IMR-90 (cell line): ENCODE measurements around the gene TP63. TPM values are rescaled to one million over a fixed set of nuclear protein-coding genes. Genes with fewer than 3 reads are reported as not detected.

Experiments used
- ATAC-seq: fragments of 200-7000 bp; cut with Tn5 transposase; 2 replicates; pipeline ENCODE4 v1.9.1; 2020; ENCODE audit warnings: low read depth, mild to moderate bottlenecking, moderate library complexity
- BruUV-seq: library from RNA; stranded (reverse); fragments of 400-500 nt; replicated peaks from 2 replicates; lab custom pipeline; 2021; lab: Mats Ljungman, UMichigan
- CTCF ChIA-PET: fragments of 300-600 bp; formaldehyde crosslinking; extraction: SDS; loops from one replicate; lab custom pipeline; 2021; ENCODE audit warnings: antibody characterized with exemption; lab: Yijun Ruan, JAX
- POLR2A ChIA-PET: fragments of 300-600 bp; sonication (Branson Sonifier 250); formaldehyde crosslinking; loops from one replicate; lab custom pipeline; 2022; ENCODE audit warnings: antibody characterized with exemption; ENCODE audit not compliant: unreplicated experiment; lab: Charles Lee
- DNase-seq: peaks from one replicate; pipeline ENCODE4 v3.0.0; 2013
- H2AFZ ChIP-seq: replicated peaks from 2 replicates; pipeline ENCODE3; 2013; ENCODE audit warnings: low read length, mild to moderate bottlenecking; ENCODE audit not compliant: poor library complexity
- H2AK5ac ChIP-seq: 2 replicates; pipeline ENCODE4 v1.6.1; 2013; ENCODE audit warnings: low read depth, low read length, inconsistent platforms
- H2AK9ac ChIP-seq: replicated peaks from 2 replicates; pipeline ENCODE3; 2013; ENCODE audit warnings: mild to moderate bottlenecking, low read depth, low read length, moderate library complexity; ENCODE audit not compliant: poor library complexity
- H2BK120ac ChIP-seq: 2 replicates; pipeline ENCODE4 v1.6.1; 2013; ENCODE audit warnings: low read depth, low read length, inconsistent platforms
- H2BK15ac ChIP-seq: 3 replicates; pipeline ENCODE4 v1.6.1; 2013; ENCODE audit warnings: low read depth, low read length, inconsistent platforms
- H2BK20ac ChIP-seq: 2 replicates; pipeline ENCODE4 v1.6.1; 2013; ENCODE audit warnings: low read depth, mild to moderate bottlenecking, inconsistent platforms, low read length, moderate library complexity
- H2BK5ac ChIP-seq: 2 replicates; pipeline ENCODE4 v1.6.1; 2013; ENCODE audit warnings: mild to moderate bottlenecking, low read depth, low read length, inconsistent platforms; ENCODE audit not compliant: poor library complexity, severe bottlenecking
- H3K14ac ChIP-seq: replicated peaks from 2 replicates; pipeline ENCODE4 v1.6.1; 2013; ENCODE audit warnings: low read depth, low read length, inconsistent platforms
- H3K18ac ChIP-seq: 2 replicates; pipeline ENCODE4 v1.6.1; 2013; ENCODE audit warnings: low read depth, low read length, control low read depth
- H3K23ac ChIP-seq: 2 replicates; pipeline ENCODE4 v1.6.1; 2013; ENCODE audit warnings: low read depth, low read length, inconsistent platforms
- H3K27ac ChIP-seq: 2 replicates; pipeline ENCODE4 v1.5.1; 2013; ENCODE audit warnings: mild to moderate bottlenecking, control low read depth, low read length; ENCODE audit not compliant: insufficient read depth
- H3K27me3 ChIP-seq: 2 replicates; pipeline ENCODE4 v1.6.1; 2013; ENCODE audit warnings: low read length; ENCODE audit not compliant: control insufficient read depth, insufficient read depth
- H3K36me3 ChIP-seq: 2 replicates; pipeline ENCODE4 v1.6.1; 2013; ENCODE audit warnings: low read length, mixed read lengths; ENCODE audit not compliant: control insufficient read depth, insufficient read depth
- H3K4ac ChIP-seq: 2 replicates; pipeline ENCODE4 v1.6.1; 2013; ENCODE audit warnings: low read depth, low read length, inconsistent platforms
- H3K4me1 ChIP-seq: 2 replicates; pipeline ENCODE4 v1.6.1; 2013; ENCODE audit warnings: low read length, mixed read lengths; ENCODE audit not compliant: control insufficient read depth, insufficient read depth
- H3K4me2 ChIP-seq: 2 replicates; pipeline ENCODE4 v1.6.1; 2013; ENCODE audit warnings: low read depth, mild to moderate bottlenecking, control low read depth, low read length, moderate library complexity
- H3K4me3 ChIP-seq: 2 replicates; pipeline ENCODE4 v1.5.1; 2013; ENCODE audit warnings: low read depth, mild to moderate bottlenecking, control low read depth, low read length, moderate library complexity; ENCODE audit not compliant: insufficient read depth
- H3K56ac ChIP-seq: 2 replicates; pipeline ENCODE4 v1.6.1; 2013; ENCODE audit warnings: low read length, inconsistent platforms; ENCODE audit not compliant: insufficient read depth; ENCODE audit errors: extremely low read depth
- H3K79me1 ChIP-seq, 2 experiments: 2 replicates each; pipeline ENCODE4 v1.6.1; 2013; ENCODE audit warnings: low read length in 2 of 2, inconsistent platforms in 1 of 2, low read depth in 1 of 2
- H3K9ac ChIP-seq: 2 replicates; pipeline ENCODE4 v1.6.1; 2013; ENCODE audit warnings: low read depth, low read length, control low read depth
- H3K9me1 ChIP-seq: 2 replicates; pipeline ENCODE4 v1.6.1; 2013; ENCODE audit warnings: low read length, inconsistent platforms; ENCODE audit not compliant: insufficient read depth
- H3K9me3 ChIP-seq: 2 replicates; pipeline ENCODE4 v1.6.1; 2013; ENCODE audit warnings: low read length; ENCODE audit not compliant: control insufficient read depth, insufficient read depth
- H4K20me1 ChIP-seq: 2 replicates; pipeline ENCODE4 v1.6.1; 2013; ENCODE audit warnings: low read length, inconsistent platforms; ENCODE audit not compliant: insufficient read depth
- H4K5ac ChIP-seq: 2 replicates; pipeline ENCODE4 v1.6.1; 2013; ENCODE audit warnings: mild to moderate bottlenecking, low read depth, low read length, control low read depth
- H4K8ac ChIP-seq, 2 experiments: 2 replicates each; pipeline ENCODE4 v1.6.1; 2013; ENCODE audit warnings: low read depth in 2 of 2, low read length in 2 of 2, control low read depth in 1 of 2, inconsistent platforms in 1 of 2
- H4K91ac ChIP-seq: 2 replicates; pipeline ENCODE4 v1.6.1; 2013; ENCODE audit warnings: low read depth, low read length, inconsistent platforms; ENCODE audit not compliant: insufficient read depth
- BHLHE40 ChIP-seq: fragments of 150-350 bp; IDR thresholded peaks from 2 replicates; pipeline ENCODE4 v1.6.1; 2016; ENCODE audit warnings: mild to moderate bottlenecking, low read depth, low read length
- CTCF ChIP-seq: conservative IDR thresholded peaks from 2 replicates; pipeline ENCODE4 v1.5.1; 2012; ENCODE audit warnings: mild to moderate bottlenecking, low read depth, low read length, improper control_type of control experiment
- ELK1 ChIP-seq: fragments of 150-350 bp; IDR thresholded peaks from 2 replicates; pipeline ENCODE4 v1.6.1; 2016; ENCODE audit warnings: low read depth, mild to moderate bottlenecking, low read length, moderate library complexity, borderline replicate concordance
- FOS ChIP-seq: fragments of 150-350 bp; IDR thresholded peaks from 2 replicates; pipeline ENCODE4 v1.6.1; 2016; ENCODE audit warnings: low read depth, low read length
- MAFK ChIP-seq: IDR thresholded peaks from 2 replicates; pipeline ENCODE4 v1.6.1; 2012; ENCODE audit warnings: low read depth, low read length, improper control_type of control experiment
- MAZ ChIP-seq: IDR thresholded peaks from 2 replicates; pipeline ENCODE4 v1.6.1; 2012; ENCODE audit warnings: low read depth, mild to moderate bottlenecking, low read length, improper control_type of control experiment, moderate library complexity, borderline replicate concordance
- MXI1 ChIP-seq: IDR thresholded peaks from 2 replicates; pipeline ENCODE4 v1.6.1; 2012; ENCODE audit warnings: low read depth, mild to moderate bottlenecking, low read length, moderate library complexity, borderline replicate concordance
- NFE2L2 ChIP-seq: fragments of 150-350 bp; IDR thresholded peaks from 2 replicates; pipeline ENCODE4 v1.6.1; 2016; ENCODE audit warnings: low read depth, mild to moderate bottlenecking, low read length
- RAD21 ChIP-seq: IDR thresholded peaks from 2 replicates; pipeline ENCODE4 v1.6.1; 2012; ENCODE audit warnings: low read length, improper control_type of control experiment
- RCOR1 ChIP-seq: IDR thresholded peaks from 2 replicates; pipeline ENCODE4 v1.6.1; 2012; ENCODE audit warnings: mild to moderate bottlenecking, low read length, improper control_type of control experiment; ENCODE audit not compliant: insufficient replicate concordance
- USF2 ChIP-seq: fragments of 150-350 bp; IDR thresholded peaks from 2 replicates; pipeline ENCODE4 v1.6.1; 2017; ENCODE audit warnings: mild to moderate bottlenecking, antibody characterized with exemption, low read length, low read depth
- WGBS, 2 experiments: methylation state at CpG; one replicate each; pipeline versions ENCODE4 v1.1.5 to v1.1.7; 2013; ENCODE audit warnings: missing lambda C conversion rate in 2 of 2; ENCODE audit not compliant: insufficient read length in 1 of 2; ENCODE audit errors: extremely low coverage in 2 of 2; 5-methylcytosine and 5-hydroxymethylcytosine counted together
- dilution Hi-C: fragments of 300-500 bp; cut with HindIII; formaldehyde crosslinking; loops from one replicate; pipeline ENCODE4 v1.14.3; 2018; ENCODE audit warnings: low sequenced_read_pairs; ENCODE audit not compliant: unreplicated experiment
- in situ Hi-C: fragments of 300-500 bp; cut with MboI; formaldehyde crosslinking; loops from 3 replicates; pipeline ENCODE4 v1.14.3; 2019; ENCODE audit warnings: low sequenced_read_pairs, inconsistent platforms, mixed read lengths
- intact Hi-C: fragments of 100-400 bp; cut with micrococcal nuclease; formaldehyde crosslinking; loops from 2 replicates; pipeline ENCODE4 v1.10.0; 2022
- polyA plus RNA-seq, 3 experiments: library from polyadenylated mRNA; depleted of rRNA; stranded (reverse); fragments of >200 nt; gene quantifications; 2 replicates each; pipeline ENCODE4 v1.2.3, GENCODE V29; 2012; ENCODE audit warnings: low replicate concordance in 1 of 3
- total RNA-seq: library from RNA; depleted of rRNA; stranded (reverse); fragments of >200 nt; gene quantifications from 2 replicates; pipeline ENCODE4 v1.2.3, GENCODE V29; 2012

Gene TP63
- total and polyA plus RNA-seq, 2 of the 4 experiments (the other 2 are of a cell fraction) = not detected

GRCh38 chr3:189687475-189687874 is 56.3 kb downstream of the TP63 start:
- Histone ChIP-seq H4K8ac (no peak overlapping the region), H2BK5ac (no peak overlapping the region), H3K56ac (no peak overlapping the region), H3K4me1 (peaks cover 2% of the 10 kb centered on the region), H3K18ac (no peak overlapping the region), H2BK120ac (no peak overlapping the region), H3K9me1 (no peaks in the 10 kb centered on the region), H3K27me3 (no peaks in the 10 kb centered on the region), H4K91ac (no peak overlapping the region; the same call in 1 of the 2 replicates), H3K9me3 (no peaks in the 10 kb centered on the region), H2BK20ac (peak overlapping the region; percentile 37; the same call in 1 of the 2 replicates), H3K79me1 (no peaks in the 10 kb centered on the region), H3K23ac (no peak overlapping the region), H2AK5ac (no peak overlapping the region), H3K14ac (no peak overlapping the region), H3K36me3 (no peaks in the 10 kb centered on the region), H3K4me3 (no peak overlapping the region), H3K27ac (no peak overlapping the region), H2BK15ac (no peak overlapping the region), H2AFZ (no peak overlapping the region), H3K4me2 (no peak overlapping the region), H3K9ac (no peak overlapping the region), H4K5ac (no peak overlapping the region), H3K4ac (no peak overlapping the region), H2AK9ac (no peak overlapping the region), H4K20me1 (no peaks in the 10 kb centered on the region)
- TF ChIP-seq MAZ (no peak), USF2 (no peak), BHLHE40 (no peak), ELK1 (no peak), MAFK (no peak), MXI1 (no peak), FOS (no peak), CTCF (no peak), RAD21 (no peak), RCOR1 (no peak), NFE2L2 (no peak)
- no TSS peak for BruUV-seq
- DNase-seq (no peak), ATAC-seq (no peak)
- no CpG with 5 or more reads among the region's 4 CpGs for WGBS, 2 experiments
- dilution Hi-C loops (no loop called here), in situ Hi-C loops (no loop called here), intact Hi-C loops (no loop called here)
- ChIA-PET CTCF (no interaction called here), POLR2A (no interaction called here)
